Kidney epithelial cell (primary cell): ENCODE data around the gene IGLL5. TPM values are rescaled to one million over a fixed set of nuclear protein-coding genes. Genes with fewer than 3 reads are reported as not detected.

Experiments used
- DNase-seq: peaks from one replicate; pipeline ENCODE4 v3.0.0-alpha.2; 2010; ENCODE audit warnings: low read depth
- H3K27me3 ChIP-seq: 2 replicates; pipeline ENCODE4 v1.6.0; 2011; ENCODE audit warnings: low read length; ENCODE audit not compliant: control insufficient read depth, insufficient read depth
- H3K36me3 ChIP-seq: 2 replicates; pipeline ENCODE4 v1.5.1; 2011; ENCODE audit warnings: low read length; ENCODE audit not compliant: control insufficient read depth, insufficient read depth
- H3K4me3 ChIP-seq: 2 replicates; pipeline ENCODE4 v1.5.1; 2011; ENCODE audit warnings: low read depth, mild to moderate bottlenecking, control low read depth, low read length
- CTCF ChIP-seq: IDR thresholded peaks from 2 replicates; pipeline ENCODE4 v1.5.1; 2011; ENCODE audit warnings: mild to moderate bottlenecking, moderate library complexity, low read length, control low read depth, inconsistent platforms; ENCODE audit not compliant: insufficient read depth, poor library complexity, severe bottlenecking
- total RNA-seq: library from RNA; depleted of rRNA; stranded (reverse); fragments of >200 nt; gene quantifications from 2 replicates; pipeline ENCODE4 v1.2.3, GENCODE V29; 2015

Gene IGLL5
- total RNA-seq, 1 donor from 2014 or later: not detected

DNA sequence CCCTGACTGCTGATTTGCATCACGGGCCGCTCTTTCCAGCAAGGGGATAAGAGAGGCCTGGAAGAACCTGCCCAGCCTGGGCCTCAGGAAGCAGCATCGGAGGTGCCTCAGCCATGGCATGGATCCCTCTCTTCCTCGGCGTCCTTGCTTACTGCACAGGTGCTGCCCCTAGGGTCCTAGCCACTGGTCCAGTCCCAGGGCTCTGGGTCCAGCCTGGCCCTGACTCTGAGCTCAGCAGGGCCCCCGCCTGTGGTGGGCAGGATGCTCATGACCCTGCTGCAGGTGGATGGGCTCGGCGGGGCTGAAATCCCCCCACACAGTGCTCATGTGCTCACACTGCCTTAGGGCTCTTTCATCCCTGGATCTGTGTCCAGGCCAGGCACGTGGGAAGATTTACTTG is 7.0 kb upstream of the IGLL5 start:
- Histone ChIP-seq H3K36me3 (no peaks in the 10 kb centered on the region), H3K4me3 (no peak overlapping the region), H3K27me3 (peaks cover 2% of the 10 kb centered on the region)
- no peak for DNase-seq
- TF ChIP-seq CTCF: no peak

GRCh38 chr22:22881116-22882000 is 6.3 kb upstream of the IGLL5 start:
- Histone ChIP-seq H3K27me3 (peaks cover 2% of the 10 kb centered on the region), H3K4me3 (no peak overlapping the region), H3K36me3 (no peaks in the 10 kb centered on the region)
- no peak for TF ChIP-seq CTCF
- DNase-seq: no peak

- H3K27me3 ChIP-seq: peaks cover 2% of the 10 kb centered on the region
- H3K4me3 ChIP-seq: no peak overlapping the region
- H3K36me3 ChIP-seq: no peaks in the 10 kb centered on the region
- no peak for DNase-seq
- no peak for TF ChIP-seq CTCF
Observed at GRCh38 chr22:22882033-22882717, 5.4 kb upstream of the IGLL5 start.

DNA sequence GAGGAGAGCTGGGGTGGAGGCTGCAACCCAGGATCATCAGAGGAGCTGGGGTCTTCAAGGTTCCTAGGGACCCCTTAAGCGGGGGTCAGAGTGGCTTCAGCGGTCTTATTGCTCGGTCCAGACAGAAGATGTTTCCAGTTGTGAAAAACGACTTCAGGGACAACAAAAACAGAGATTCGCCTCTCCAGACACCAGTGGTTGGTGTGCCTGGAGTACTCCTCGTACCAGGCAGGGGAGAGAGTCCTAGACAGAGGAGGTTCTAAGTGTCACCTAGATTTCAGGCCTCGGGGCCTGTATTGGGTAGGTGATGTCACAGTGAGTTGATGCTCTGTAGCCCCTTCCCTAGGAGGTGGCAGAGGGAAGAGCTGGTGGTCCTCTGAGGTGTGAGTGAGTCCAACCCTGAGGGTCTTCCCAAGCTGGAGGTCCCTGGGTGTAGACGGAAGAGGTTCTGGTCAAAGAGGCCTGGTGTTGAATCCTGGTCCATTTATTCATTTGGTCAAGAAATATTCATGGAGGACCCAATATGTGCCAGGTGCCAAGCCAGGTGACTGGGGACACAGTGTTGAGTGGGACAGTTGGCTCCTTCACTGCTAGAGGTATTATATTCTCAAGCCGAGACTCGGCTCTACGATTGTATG is 4.4 kb upstream of the IGLL5 start:
- Histone ChIP-seq H3K36me3 (no peaks in the 10 kb centered on the region), H3K27me3 (peaks cover 2% of the 10 kb centered on the region), H3K4me3 (no peak overlapping the region)
- TF ChIP-seq CTCF: no peak
- no peak for DNase-seq

- no peak overlapping the region for H3K4me3 ChIP-seq
- peak; percentile 78 for TF ChIP-seq CTCF
- peak; percentile 10 for DNase-seq
- peaks cover 2% of the 10 kb centered on the region for H3K27me3 ChIP-seq
- H3K36me3 ChIP-seq: no peaks in the 10 kb centered on the region
Observed at GRCh38 chr22:22884010-22884887, 3.4 kb upstream of the IGLL5 start.
